Measurements from ENCODE around the gene CGREF1.
"Not testable (repeated sequence)": the region's sequence is repeated elsewhere in the genome, so short reads cannot be mapped to it uniquely, and the experiment has no call there.

CGREF1 gene

DNA sequence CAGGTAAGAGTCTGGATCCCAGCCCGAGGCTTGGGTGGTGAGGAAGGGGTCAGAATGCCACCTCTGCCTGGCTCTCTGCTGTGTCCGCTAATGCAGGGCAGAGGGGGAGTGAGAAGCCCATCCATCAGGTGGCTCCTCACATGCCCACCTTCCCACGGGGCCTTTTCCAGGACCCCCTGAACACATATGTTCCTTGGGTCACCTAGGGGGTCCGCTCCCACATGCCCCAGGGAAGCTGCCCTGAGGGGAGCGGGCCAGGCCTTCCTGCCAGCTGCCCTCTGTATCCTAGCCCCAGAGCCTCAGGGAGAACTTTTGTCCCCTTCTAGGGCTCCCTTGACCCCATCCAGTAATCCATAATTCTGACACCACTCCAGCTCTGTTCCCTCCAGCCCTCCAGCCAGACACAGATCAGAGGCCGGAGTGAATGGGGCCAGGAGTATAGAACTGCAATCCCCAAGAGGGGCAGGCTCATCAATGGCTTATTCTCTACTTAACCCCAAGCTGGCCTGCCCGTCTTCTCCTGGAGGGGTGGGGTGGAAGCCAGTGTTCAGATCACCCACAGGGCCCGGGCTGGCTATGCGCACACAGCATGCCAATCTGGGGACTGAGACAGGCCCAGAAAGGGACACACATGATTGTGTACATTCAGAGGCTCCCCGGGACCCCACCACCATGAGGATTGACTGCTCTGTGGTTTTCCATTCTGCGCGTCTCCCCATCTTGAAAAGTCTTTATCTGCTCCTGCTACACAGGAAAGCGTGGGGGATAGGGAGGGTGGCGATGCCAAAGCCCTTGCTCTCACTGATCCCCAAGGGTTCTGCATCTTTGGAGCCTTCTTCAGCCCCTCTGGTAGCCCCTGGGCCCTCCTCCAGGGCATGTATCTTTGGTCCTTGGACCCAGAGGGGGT is 39.4 kb downstream of the CGREF1 start:
- WGBS (ENCODE audit: insufficient coverage): 63% methylated on average over 7 of the region's 14 CpGs
- peak overlapping the region in 5 of 7 experiments; percentile 19 to 78 (median 66) for H3K4me3 ChIP-seq (ENCODE audit: control insufficient read depth in 1 of 7, extremely low read depth in 1 of 7, insufficient read depth in 4 of 7, low read depth in 2 of 7, low read length in 6 of 7)
- peak overlapping the region in 1 of 2 experiments; percentile 34 for H3K27ac ChIP-seq (ENCODE audit: insufficient read depth in 1 of 2, low read depth in 1 of 2, low read length in 2 of 2, poor library complexity in 1 of 2, severe bottlenecking in 2 of 2)
- no peaks in the 10 kb centered on the region for H3K9me3 ChIP-seq (ENCODE audit: control extremely low read depth in 1 of 5, control insufficient read depth in 4 of 5, insufficient read depth in 2 of 5, low read depth in 1 of 5, low read length in 4 of 5)
- DNase-seq: peak in 2 of 3 donors; percentile 17 to 24
- no peaks in the 10 kb centered on the region for H3K27me3 ChIP-seq (replicated peaks in 2 of 5; ENCODE audit: control insufficient read depth in 4 of 5, insufficient read depth in 5 of 5, low read length in 4 of 5)
- H3K36me3 ChIP-seq (ENCODE audit: control insufficient read depth in 4 of 4, insufficient read depth in 4 of 4, low read length in 3 of 4): peaks cover 0 to 6% (median 3%) of the 10 kb centered on the region in 4 experiments
- H3K4me1 ChIP-seq (ENCODE audit: control extremely low read depth in 1 of 4, control insufficient read depth in 4 of 4, insufficient read depth in 4 of 4, low read length in 3 of 4): peaks cover 11 to 93% (median 70%) of the 10 kb centered on the region in 4 experiments
- CTCF ChIA-PET: interaction anchor here (1.2 to 28.0 kb wide), 3 partner anchors 7 to 26 kb away, joined by 4 to 381 read pairs (median 28); partner anchors contain the start of genes AGBL5 and OST4
- POLR2A ChIA-PET: interaction anchor here (1.7 kb wide), 1 partner anchor 8 kb away, joined by 12 read pairs; the partner anchor contains the start of gene OST4

GRCh38 chr2:27078267-27079194 is 40.4 kb downstream of the CGREF1 start, which contains the start of gene EMILIN1:
Gene EMILIN1, plus strand, starts transcription at chr2:27078615. Its CDS starts 451 bp downstream, at chr2:27079066.
- ChIA-PET CTCF (interaction anchor here (0.9 to 28.0 kb wide), 3 partner anchors 10 to 294 kb away, joined by 3 to 381 read pairs (median 4); partner anchors contain the start of gene AGBL5), POLR2A (no interaction called here)
- 24% methylated on average over 31 of the region's 41 CpGs for WGBS (ENCODE audit: insufficient coverage)
- Histone ChIP-seq H3K9me3 (ENCODE audit: control extremely low read depth in 1 of 5, control insufficient read depth in 4 of 5, insufficient read depth in 2 of 5, low read depth in 1 of 5, low read length in 4 of 5) (no peaks in the 10 kb centered on the region), H3K27ac (ENCODE audit: insufficient read depth in 1 of 2, low read depth in 1 of 2, low read length in 2 of 2, poor library complexity in 1 of 2, severe bottlenecking in 2 of 2) (peak within 1 kb of the TSS in 1 of 2 experiments; percentile 34), H3K27me3 (replicated peaks in 2 of 5; ENCODE audit: control insufficient read depth in 4 of 5, insufficient read depth in 5 of 5, low read length in 4 of 5) (no peaks in the 10 kb centered on the region), H3K36me3 (ENCODE audit: control insufficient read depth in 4 of 4, insufficient read depth in 4 of 4, low read length in 3 of 4) (peaks cover 0 to 6% (median 2%) of the 10 kb centered on the region in 4 experiments), H3K4me1 (ENCODE audit: control extremely low read depth in 1 of 4, control insufficient read depth in 4 of 4, insufficient read depth in 4 of 4, low read length in 3 of 4) (peaks cover 11 to 93% (median 77%) of the 10 kb centered on the region in 4 experiments), H3K4me3 (ENCODE audit: control insufficient read depth in 1 of 7, extremely low read depth in 1 of 7, insufficient read depth in 4 of 7, low read depth in 2 of 7, low read length in 6 of 7) (peak within 1 kb of the TSS in 6 of 7 experiments; percentile 39 to 78 (median 65))
- peak in 2 of 3 donors; percentile 11 to 17 for DNase-seq

DNA sequence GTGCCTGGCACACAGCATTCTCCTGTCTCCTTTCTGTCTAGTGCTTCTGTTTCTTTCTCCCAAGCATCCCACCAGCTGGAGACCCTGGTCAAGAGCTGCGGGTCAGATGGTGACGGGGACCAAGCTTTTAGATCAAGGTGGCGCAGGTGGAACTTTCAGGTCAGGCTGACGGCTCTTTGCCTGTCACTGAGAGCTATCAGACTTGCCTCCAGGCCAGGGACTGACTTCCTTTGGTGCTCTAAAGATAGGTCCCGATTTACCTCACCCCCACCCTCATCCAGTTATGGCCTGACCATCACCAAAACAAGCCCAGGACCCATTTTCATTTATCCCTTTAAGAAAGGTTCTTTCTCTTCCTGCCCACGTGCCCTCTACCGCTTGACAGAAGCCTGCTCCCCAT is 41.7 kb downstream of the CGREF1 start:
- no peak for DNase-seq
- Histone ChIP-seq H3K4me1 (ENCODE audit: control extremely low read depth in 1 of 4, control insufficient read depth in 4 of 4, insufficient read depth in 4 of 4, low read length in 3 of 4) (peaks cover 11 to 91% (median 77%) of the 10 kb centered on the region in 4 experiments), H3K27ac (ENCODE audit: insufficient read depth in 1 of 2, low read depth in 1 of 2, low read length in 2 of 2, poor library complexity in 1 of 2, severe bottlenecking in 2 of 2) (no peak overlapping the region), H3K4me3 (ENCODE audit: control insufficient read depth in 1 of 7, extremely low read depth in 1 of 7, insufficient read depth in 4 of 7, low read depth in 2 of 7, low read length in 6 of 7) (no peak overlapping the region), H3K27me3 (replicated peaks in 2 of 5; ENCODE audit: control insufficient read depth in 4 of 5, insufficient read depth in 5 of 5, low read length in 4 of 5) (no peaks in the 10 kb centered on the region), H3K36me3 (ENCODE audit: control insufficient read depth in 4 of 4, insufficient read depth in 4 of 4, low read length in 3 of 4) (peaks cover 0 to 2% (median under 1%) of the 10 kb centered on the region in 4 experiments), H3K9me3 (ENCODE audit: control extremely low read depth in 1 of 5, control insufficient read depth in 4 of 5, insufficient read depth in 2 of 5, low read depth in 1 of 5, low read length in 4 of 5) (no peaks in the 10 kb centered on the region)
- ChIA-PET POLR2A (no interaction called here), CTCF (interaction anchor here (0.8 to 28.0 kb wide), 5 partner anchors 8 to 295 kb away, joined by 3 to 381 read pairs (median 5); partner anchors contain the start of gene AGBL5)
- 77% methylated on average over 7 of the region's 7 CpGs for WGBS (ENCODE audit: insufficient coverage)

DNA sequence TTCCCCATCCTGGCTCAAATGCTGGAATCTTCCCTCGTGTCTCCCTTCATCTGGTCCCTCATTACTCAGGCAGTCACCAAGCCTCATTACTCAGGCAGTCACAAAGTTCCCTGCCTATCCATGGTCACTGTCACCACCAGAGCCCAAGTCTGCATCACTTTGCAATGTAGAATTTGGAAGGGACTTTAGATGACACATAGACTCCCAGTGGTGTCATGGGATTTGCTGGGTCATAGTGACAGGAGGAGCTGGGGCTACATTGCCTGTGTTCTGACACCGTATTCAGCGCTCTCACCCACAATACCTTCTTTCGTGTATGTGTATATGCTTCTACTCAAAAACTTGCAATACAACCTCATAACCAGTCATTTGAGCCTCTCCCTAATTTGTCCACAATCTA is 42.6 kb downstream of the CGREF1 start:
- WGBS (ENCODE audit: insufficient coverage): 100% methylated on average over 4 of the region's 4 CpGs
- POLR2A ChIA-PET: no interaction called here
- Histone ChIP-seq H3K27ac (ENCODE audit: insufficient read depth in 1 of 2, low read depth in 1 of 2, low read length in 2 of 2, poor library complexity in 1 of 2, severe bottlenecking in 2 of 2) (no peak overlapping the region), H3K27me3 (replicated peaks in 2 of 5; ENCODE audit: control insufficient read depth in 4 of 5, insufficient read depth in 5 of 5, low read length in 4 of 5) (no peaks in the 10 kb centered on the region), H3K4me3 (ENCODE audit: control insufficient read depth in 1 of 7, extremely low read depth in 1 of 7, insufficient read depth in 4 of 7, low read depth in 2 of 7, low read length in 6 of 7) (no peak overlapping the region), H3K36me3 (ENCODE audit: control insufficient read depth in 4 of 4, insufficient read depth in 4 of 4, low read length in 3 of 4) (no peaks in the 10 kb centered on the region), H3K9me3 (ENCODE audit: control extremely low read depth in 1 of 5, control insufficient read depth in 4 of 5, insufficient read depth in 2 of 5, low read depth in 1 of 5, low read length in 4 of 5) (no peaks in the 10 kb centered on the region), H3K4me1 (ENCODE audit: control extremely low read depth in 1 of 4, control insufficient read depth in 4 of 4, insufficient read depth in 4 of 4, low read length in 3 of 4) (peaks cover 9 to 86% (median 73%) of the 10 kb centered on the region in 4 experiments)
- CTCF ChIA-PET: interaction anchor here (0.8 to 28.0 kb wide), 4 partner anchors 9 to 23 kb away, joined by 3 to 381 read pairs (median 5); partner anchors contain the start of gene AGBL5
- DNase-seq: peak in 2 of 3 donors; percentile 37 to 39

GRCh38 chr2:27075566-27075871 is 43.4 kb downstream of the CGREF1 start:
- H3K9me3 ChIP-seq (ENCODE audit: control extremely low read depth in 1 of 5, control insufficient read depth in 4 of 5, insufficient read depth in 2 of 5, low read depth in 1 of 5, low read length in 4 of 5); H3K27me3 ChIP-seq (replicated peaks in 2 of 5; ENCODE audit: control insufficient read depth in 4 of 5, insufficient read depth in 5 of 5, low read length in 4 of 5); POLR2A ChIA-PET; H3K36me3 ChIP-seq (ENCODE audit: control insufficient read depth in 4 of 4, insufficient read depth in 4 of 4, low read length in 3 of 4); DNase-seq; H3K27ac ChIP-seq (ENCODE audit: insufficient read depth in 1 of 2, low read depth in 1 of 2, low read length in 2 of 2, poor library complexity in 1 of 2, severe bottlenecking in 2 of 2): not testable (repeated sequence)
- 59% methylated on average over 6 of the region's 6 CpGs for WGBS (ENCODE audit: insufficient coverage)
- Histone ChIP-seq H3K4me3 (ENCODE audit: control insufficient read depth in 1 of 7, extremely low read depth in 1 of 7, insufficient read depth in 4 of 7, low read depth in 2 of 7, low read length in 6 of 7) (peak overlapping the region in 4 of 7 experiments; percentile 22 to 45 (median 34)), H3K4me1 (ENCODE audit: control extremely low read depth in 1 of 4, control insufficient read depth in 4 of 4, insufficient read depth in 4 of 4, low read length in 3 of 4) (peaks cover 13 to 87% (median 72%) of the 10 kb centered on the region in 4 experiments)
- CTCF ChIA-PET: interaction anchor here (1.6 to 28.0 kb wide), 3 partner anchors 10 to 22 kb away, joined by 4 to 381 read pairs (median 50); partner anchors contain the start of genes AGBL5 and KHK

- Histone ChIP-seq H3K27ac (ENCODE audit: insufficient read depth in 1 of 2, low read depth in 1 of 2, low read length in 2 of 2, poor library complexity in 1 of 2, severe bottlenecking in 2 of 2) (no peak overlapping the region), H3K36me3 (ENCODE audit: control insufficient read depth in 4 of 4, insufficient read depth in 4 of 4, low read length in 3 of 4) (peaks cover 0 to 5% (median under 1%) of the 10 kb centered on the region in 4 experiments), H3K9me3 (ENCODE audit: control extremely low read depth in 1 of 5, control insufficient read depth in 4 of 5, insufficient read depth in 2 of 5, low read depth in 1 of 5, low read length in 4 of 5) (no peaks in the 10 kb centered on the region), H3K4me1 (ENCODE audit: control extremely low read depth in 1 of 4, control insufficient read depth in 4 of 4, insufficient read depth in 4 of 4, low read length in 3 of 4) (peaks cover 14 to 87% (median 72%) of the 10 kb centered on the region in 4 experiments), H3K4me3 (ENCODE audit: control insufficient read depth in 1 of 7, extremely low read depth in 1 of 7, insufficient read depth in 4 of 7, low read depth in 2 of 7, low read length in 6 of 7) (peak overlapping the region in 4 of 7 experiments; percentile 22 to 45 (median 34)), H3K27me3 (replicated peaks in 2 of 5; ENCODE audit: control insufficient read depth in 4 of 5, insufficient read depth in 5 of 5, low read length in 4 of 5) (no peaks in the 10 kb centered on the region)
- WGBS (ENCODE audit: insufficient coverage): 33% methylated on average over 3 of the region's 4 CpGs
- POLR2A ChIA-PET: interaction anchor here (1.4 kb wide), 1 partner anchor 16 kb away, joined by 4 read pairs; no protein-coding TSS in a partner anchor
- DNase-seq: peak; percentile 66 to 89 (median 86)
- CTCF ChIA-PET: interaction anchor here (1.6 to 28.0 kb wide), 3 partner anchors 11 to 21 kb away, joined by 4 to 381 read pairs (median 50); partner anchors contain the start of genes AGBL5 and KHK
These were observed 44.0 kb downstream of the CGREF1 start for GRCh38 chr2:27074738-27075565.

Measured in common myeloid progenitor, CD34-positive (primary cell).